Panc1 (cell line): ENCODE data around the gene HOXA7. TPM values are rescaled to one million over a fixed set of nuclear protein-coding genes. Genes with fewer than 3 reads are reported as not detected.

Experiments used
- ATAC-seq: fragments of 200-7000 bp; cut with Tn5 transposase; 2 replicates; pipeline ENCODE4 v1.9.1; 2020; ENCODE audit warnings: mild to moderate bottlenecking, moderate library complexity
- BruUV-seq: library from RNA; stranded (reverse); fragments of 400-500 nt; replicated peaks from 2 replicates; lab custom pipeline; 2021; lab: Mats Ljungman, UMichigan
- CTCF ChIA-PET: fragments of 300-600 bp; sonication (Branson Sonifier 250); formaldehyde crosslinking; loops from one replicate; lab custom pipeline; 2022; ENCODE audit warnings: antibody characterized with exemption; lab: Charles Lee
- POLR2A ChIA-PET: fragments of 300-600 bp; sonication (Branson Sonifier 250); formaldehyde crosslinking; loops from one replicate; lab custom pipeline; 2022; ENCODE audit warnings: antibody characterized with exemption; lab: Charles Lee
- DNase-seq: peaks from one replicate; pipeline ENCODE4 v3.0.0-alpha.2; 2010; ENCODE audit warnings: low read depth, low spot score
- H3K27ac ChIP-seq: 2 replicates; pipeline ENCODE4 v1.5.1; 2011; ENCODE audit warnings: mild to moderate bottlenecking, low read length, inconsistent platforms
- H3K27me3 ChIP-seq: fragments of 200-500 bp; sonication (Bioruptor generic); 2 replicates; pipeline ENCODE4 v1.6.0; 2014; ENCODE audit warnings: low read length, inconsistent platforms; ENCODE audit not compliant: control insufficient read depth, insufficient read depth
- H3K36me3 ChIP-seq: fragments of 200-500 bp; sonication (Bioruptor generic); 2 replicates; pipeline ENCODE4 v1.5.1; 2014; ENCODE audit warnings: inconsistent platforms, mild to moderate bottlenecking, low read length, moderate library complexity; ENCODE audit not compliant: control insufficient read depth, insufficient read depth
- H3K4me1 ChIP-seq: 2 replicates; pipeline ENCODE4 v1.5.1; 2011; ENCODE audit warnings: inconsistent platforms, mild to moderate bottlenecking, low read length, moderate library complexity; ENCODE audit not compliant: control insufficient read depth, insufficient read depth
- H3K4me3 ChIP-seq, 2 experiments: 2 replicates each; pipeline ENCODE4 v1.5.1; 2011 to 2012; ENCODE audit warnings: low read depth in 2 of 2, low read length in 2 of 2, mild to moderate bottlenecking in 2 of 2, inconsistent platforms in 1 of 2, moderate library complexity in 1 of 2
- H3K9me3 ChIP-seq: fragments of 200-500 bp; sonication (Bioruptor generic); 2 replicates; pipeline ENCODE4 v1.5.1; 2014; ENCODE audit warnings: low read depth, mild to moderate bottlenecking, inconsistent platforms, low read length, moderate library complexity; ENCODE audit not compliant: control insufficient read depth, insufficient read depth
- CTCF ChIP-seq: fragments of 450-650 bp; IDR thresholded peaks from 2 replicates; pipeline ENCODE4 v1.5.1; 2017; ENCODE audit warnings: mild to moderate bottlenecking
- POLR2AphosphoS5 ChIP-seq: IDR thresholded peaks from 2 replicates; pipeline ENCODE4 v1.6.1; 2012; ENCODE audit warnings: mild to moderate bottlenecking, low read depth, low read length, moderate library complexity
- REST ChIP-seq, 2 experiments: IDR thresholded peaks; 2 replicates each; pipeline ENCODE4 v1.6.1; 2011 to 2012; ENCODE audit warnings: low read depth in 2 of 2, control low read depth in 1 of 2, low read length in 1 of 2, mild to moderate bottlenecking in 1 of 2, moderate library complexity in 1 of 2; ENCODE audit not compliant: insufficient read depth in 1 of 2
- SIN3A ChIP-seq: IDR thresholded peaks from 2 replicates; pipeline ENCODE4 v1.6.1; 2012; ENCODE audit warnings: low read depth, mild to moderate bottlenecking, low read length, moderate library complexity, borderline replicate concordance; ENCODE audit not compliant: insufficient read depth
- TCF7L2 ChIP-seq: IDR thresholded peaks from 2 replicates; pipeline ENCODE4 v1.6.1; 2011; ENCODE audit warnings: mild to moderate bottlenecking, low read depth, low read length, inconsistent platforms
- in situ Hi-C: cut with HindIII; loops from 2 replicates; pipeline ENCODE4 v1.10.0; 2016; ENCODE audit warnings: low sequenced_read_pairs, low pct_unique_long_range_greater_than_20kb
- intact Hi-C: fragments of 100-400 bp; cut with micrococcal nuclease; formaldehyde crosslinking; loops from one replicate; pipeline ENCODE4 v1.10.0; 2022; ENCODE audit not compliant: unreplicated experiment
- total RNA-seq: library from RNA; stranded (reverse); gene quantifications from one replicate; pipeline ENCODE4 v1.2.1, GENCODE V29; 2021; ENCODE audit not compliant: unreplicated experiment

Gene HOXA7
- total RNA-seq, 1 experiment from 2014 or later: not detected

- Histone ChIP-seq H3K36me3 (no peaks in the 10 kb centered on the region), H3K27ac (peak overlapping the region; percentile 98), H3K9me3 (no peaks in the 10 kb centered on the region), H3K4me1 (peaks cover 75% of the 10 kb centered on the region), H3K4me3 (no peak overlapping the region), H3K27me3 (no peaks in the 10 kb centered on the region)
- ChIA-PET POLR2A (interaction anchor here (0.6 kb wide), 1 partner anchor 221 kb away, joined by 10 read pairs; no protein-coding TSS in a partner anchor), CTCF (interaction anchor here (0.6 kb wide), 1 partner anchor 457 kb away, joined by 3 read pairs; no protein-coding TSS in a partner anchor)
- TF ChIP-seq SIN3A (no peak), TCF7L2 (no peak), REST (IDR thresholded peaks at IDR 0.05; ENCODE audit: insufficient read depth in 1 of 2, low read depth in 2 of 2, low read length in 1 of 2) (no peak), POLR2AphosphoS5 (no peak), CTCF (no peak)
- no TSS peak for BruUV-seq
- DNase-seq (no peak), ATAC-seq (no peak)
- in situ Hi-C loops (no loop called here), intact Hi-C loops (no loop called here)
Measured at GRCh38 chr7:27132214-27132613, 24.3 kb downstream of the HOXA7 start.

DNA sequence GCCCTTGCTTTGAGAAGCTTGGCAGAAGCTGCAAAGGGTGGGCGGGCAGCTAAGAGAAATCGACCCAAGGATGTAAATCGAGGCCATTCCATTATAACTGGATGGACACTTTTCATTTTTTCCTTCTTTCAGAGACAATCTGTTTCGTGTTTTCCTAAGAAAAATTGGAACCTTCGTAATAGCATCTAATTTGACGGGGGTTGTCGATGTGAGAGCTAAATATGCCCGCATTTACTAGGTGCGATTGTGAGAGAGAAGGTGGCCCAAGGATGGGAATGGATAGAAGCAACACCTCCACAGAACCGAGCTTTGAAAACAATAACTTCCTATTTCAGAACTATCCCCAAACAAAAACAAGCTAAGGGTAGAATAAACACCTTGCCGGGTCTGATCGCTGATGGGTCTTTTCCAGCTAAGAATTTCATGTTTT is 25.1 kb downstream of the HOXA7 start:
- Histone ChIP-seq H3K4me3 (no peak overlapping the region), H3K36me3 (no peaks in the 10 kb centered on the region), H3K9me3 (no peaks in the 10 kb centered on the region), H3K27me3 (no peaks in the 10 kb centered on the region), H3K27ac (peak overlapping the region; percentile 98), H3K4me1 (peaks cover 75% of the 10 kb centered on the region)
- in situ Hi-C loops (no loop called here), intact Hi-C loops (no loop called here)
- POLR2A ChIA-PET: interaction anchor here (0.6 kb wide), 1 partner anchor 34 kb away, joined by 5 read pairs; no protein-coding TSS in a partner anchor
- DNase-seq: no peak
- no TSS peak for BruUV-seq
- TF ChIP-seq TCF7L2 (no peak), REST (IDR thresholded peaks at IDR 0.05; ENCODE audit: insufficient read depth in 1 of 2, low read depth in 2 of 2, low read length in 1 of 2) (no peak), SIN3A (no peak), POLR2AphosphoS5 (no peak), CTCF (no peak)
- ATAC-seq: no peak
- CTCF ChIA-PET: interaction anchor here (0.6 kb wide), 1 partner anchor 456 kb away, joined by 3 read pairs; no protein-coding TSS in a partner anchor
